Breast epithelium (tissue), 4 donors: ENCODE data around the gene SPRING1. TPM values are rescaled to one million over a fixed set of nuclear protein-coding genes. Genes with fewer than 3 reads are reported as not detected.

Experiments
- DNase-seq, 2 donors: peaks; one replicate each; pipeline ENCODE4 v3.0.0-alpha.2; 2019; ENCODE audit warnings: low spot score in 2 of 2
- H3K27ac ChIP-seq, 2 donors: fragments of 200-600 bp; sonication (generic) in 1 of 2; one replicate each; pipeline ENCODE4 v1.5.1; 2016 to 2019; ENCODE audit warnings: mild to moderate bottlenecking in 1 of 2
- H3K27me3 ChIP-seq, 2 donors: fragments of 200-600 bp; sonication (generic) in 1 of 2; one replicate each; pipeline versions ENCODE4 v1.5.1 to v1.6.0; 2017 to 2019; ENCODE audit warnings: control low read depth in 1 of 2, mild to moderate bottlenecking in 1 of 2
- H3K36me3 ChIP-seq: fragments of 200-600 bp; one replicate; pipeline ENCODE4 v1.5.1; 2019
- H3K4me1 ChIP-seq, 2 donors: fragments of 200-600 bp; sonication (generic); one replicate each; pipeline ENCODE4 v1.5.1; 2016 to 2019; ENCODE audit warnings: control low read depth in 1 of 2
- H3K4me3 ChIP-seq, 3 donors: fragments of 200-600 bp; sonication (generic); 1 replicate in 2 of 3; 2 replicates in 1 of 3; pipeline ENCODE4 v1.5.1; 2016 to 2019; ENCODE audit warnings: mild to moderate bottlenecking in 3 of 3, moderate library complexity in 2 of 3
- H3K9me3 ChIP-seq, 2 donors: fragments of 200-600 bp; sonication (generic) in 1 of 2; one replicate each; pipeline ENCODE4 v1.5.1; 2016 to 2019; ENCODE audit warnings: control low read depth in 1 of 2
- CTCF ChIP-seq, 3 donors: fragments of 450-650 bp; IDR thresholded peaks; one replicate each; pipeline ENCODE4 v1.5.1; 2016 to 2017; ENCODE audit warnings: antibody characterized with exemption in 3 of 3, mild to moderate bottlenecking in 3 of 3, moderate library complexity in 3 of 3
- POLR2A ChIP-seq: fragments of 450-650 bp; IDR thresholded peaks from one replicate; pipeline ENCODE4 v1.6.1; 2016; ENCODE audit warnings: antibody characterized with exemption, mild to moderate bottlenecking, moderate library complexity
- POLR2AphosphoS5 ChIP-seq, 3 donors: sonication (generic); formaldehyde crosslinking; IDR thresholded peaks; one replicate each; pipeline ENCODE4 v1.6.1; 2017; ENCODE audit warnings: antibody characterized with exemption in 3 of 3
- intact Hi-C: fragments of 100-400 bp; cut with DNase I; formaldehyde crosslinking; loops from one replicate; pipeline ENCODE4 v1.15.1; 2023; ENCODE audit warnings: low total_unique reads
- total RNA-seq, 3 donors: library from RNA; depleted of rRNA; stranded (reverse); fragments of >200 nt; gene quantifications; one replicate each; pipeline ENCODE4 v1.1.0, GENCODE V29; 2016

SPRING1 gene
- total RNA-seq, 3 donors from 2014 or later, result 13.8 to 18.4 (median 15.7) TPM

GRCh38 chr12:116698116-116698515, 39.8 kb downstream of the SPRING1 start:
- intact Hi-C loops, result no loop called here
- H3K4me1 ChIP-seq, result no peaks in the 10 kb centered on the region
- H3K36me3 ChIP-seq, result no peaks in the 10 kb centered on the region
- DNase-seq, result no peak
- peak overlapping the region; percentile 18 to 41 for H3K27ac ChIP-seq
- TF ChIP-seq POLR2AphosphoS5 (IDR thresholded peaks at IDR 0.05), result no peak
- TF ChIP-seq POLR2A, result no peak
- TF ChIP-seq CTCF (IDR thresholded peaks at IDR 0.05), result no peak
- no peak overlapping the region for H3K4me3 ChIP-seq
- no peaks in the 10 kb centered on the region for H3K27me3 ChIP-seq
- no peaks in the 10 kb centered on the region for H3K9me3 ChIP-seq

- Histone ChIP-seq H3K9me3 (no peaks in the 10 kb centered on the region), H3K4me1 (no peaks in the 10 kb centered on the region), H3K27ac (peak overlapping the region; percentile 18 to 41), H3K4me3 (no peak overlapping the region), H3K27me3 (no peaks in the 10 kb centered on the region), H3K36me3 (no peaks in the 10 kb centered on the region)
- DNase-seq, result no peak
- intact Hi-C loops, result no loop called here
- no peak for TF ChIP-seq CTCF (IDR thresholded peaks at IDR 0.05)
- TF ChIP-seq POLR2A, result no peak
Measured at GRCh38 chr12:116697716-116698115, 40.2 kb downstream of the SPRING1 start.

- intact Hi-C loops, result no loop called here
- H3K4me1 ChIP-seq, result no peaks in the 10 kb centered on the region
- no peak overlapping the region for H3K4me3 ChIP-seq
- no peaks in the 10 kb centered on the region for H3K36me3 ChIP-seq
- no peak for DNase-seq
- peak overlapping the region; percentile 18 to 41 for H3K27ac ChIP-seq
- TF ChIP-seq POLR2AphosphoS5 (IDR thresholded peaks at IDR 0.05), result no peak
- no peak for TF ChIP-seq POLR2A
- TF ChIP-seq CTCF (IDR thresholded peaks at IDR 0.05), result no peak
- H3K9me3 ChIP-seq, result no peaks in the 10 kb centered on the region
- no peaks in the 10 kb centered on the region for H3K27me3 ChIP-seq
Measured at GRCh38 chr12:116697305-116697704, 40.6 kb downstream of the SPRING1 start.

GRCh38 chr12:116695464-116695725, 42.5 kb downstream of the SPRING1 start:
- Histone ChIP-seq H3K36me3 (no peaks in the 10 kb centered on the region), H3K4me1 (no peaks in the 10 kb centered on the region), H3K27me3 (no peaks in the 10 kb centered on the region), H3K4me3 (no peak overlapping the region), H3K9me3 (no peaks in the 10 kb centered on the region), H3K27ac (no peak overlapping the region)
- intact Hi-C loops, result no loop called here
- TF ChIP-seq CTCF (IDR thresholded peaks at IDR 0.05), result no peak
- no peak for TF ChIP-seq POLR2A
- TF ChIP-seq POLR2AphosphoS5 (IDR thresholded peaks at IDR 0.05), result no peak
- no peak for DNase-seq

GRCh38 chr12:116694653-116695463, 43.0 kb downstream of the SPRING1 start:
- Histone ChIP-seq H3K4me3 (no peak overlapping the region), H3K27me3 (no peaks in the 10 kb centered on the region)
- intact Hi-C loops, result no loop called here

More at GRCh38 chr12:116694653-116695463, 43.0 kb downstream of the SPRING1 start:
- Histone ChIP-seq H3K27ac (no peak overlapping the region), H3K4me1 (no peaks in the 10 kb centered on the region), H3K36me3 (no peaks in the 10 kb centered on the region), H3K9me3 (no peaks in the 10 kb centered on the region)
- no peak for TF ChIP-seq POLR2A
- no peak for TF ChIP-seq CTCF (IDR thresholded peaks at IDR 0.05)
- no peak for TF ChIP-seq POLR2AphosphoS5 (IDR thresholded peaks at IDR 0.05)
- DNase-seq, result no peak
